Endothelial cell of umbilical vein (primary cell): ENCODE measurements around the gene ITSN2. TPM values are rescaled to one million over a fixed set of nuclear protein-coding genes. Genes with fewer than 3 reads are reported as not detected.

Experiments
- BruUV-seq: library from RNA; stranded (reverse); fragments of 400-500 nt; replicated peaks from 2 replicates; lab custom pipeline; 2021; lab: Mats Ljungman, UMichigan
- CTCF ChIA-PET: fragments of 300-600, 350-600 bp; sonication (Branson Sonifier 250); formaldehyde crosslinking; loops from one replicate; lab custom pipeline; 2021; ENCODE audit warnings: antibody characterized with exemption, inconsistent platforms; lab: Charles Lee
- POLR2A ChIA-PET: fragments of 300-600, 350-600 bp; sonication (Branson Sonifier 250); formaldehyde crosslinking; loops from one replicate; lab custom pipeline; 2021; ENCODE audit warnings: antibody characterized with exemption, inconsistent platforms; lab: Charles Lee
- DNase-seq: peaks from one replicate; pipeline ENCODE4 v3.0.0-alpha.2; 2011; ENCODE audit warnings: low read depth, low spot score
- FAIRE-seq: peaks from 2 replicates; lab custom pipeline; 2011; peaks lifted over from hg19 to GRCh38; lab: Jason Lieb, UNC
- H2AFZ ChIP-seq: 2 replicates; pipeline ENCODE4 v1.6.0; 2012; ENCODE audit warnings: low read depth, low read length, control low read depth, inconsistent platforms
- H3K27ac ChIP-seq: 2 replicates; pipeline ENCODE4 v1.5.1; 2011; ENCODE audit warnings: low read depth, mild to moderate bottlenecking, control low read depth, low read length, moderate library complexity; ENCODE audit not compliant: insufficient read depth
- H3K27me3 ChIP-seq, 2 experiments: 2 replicates each; pipeline versions ENCODE4 v1.6.0 to v1.6.1; 2011; ENCODE audit warnings: low read length in 2 of 2, mixed read lengths in 1 of 2; ENCODE audit not compliant: control insufficient read depth in 2 of 2, insufficient read depth in 2 of 2
- H3K36me3 ChIP-seq, 2 experiments: 2 replicates in 1 of 2; 3 replicates in 1 of 2; pipeline ENCODE4 v1.5.1; 2011; ENCODE audit warnings: low read length in 2 of 2, mild to moderate bottlenecking in 1 of 2, moderate library complexity in 1 of 2; ENCODE audit not compliant: control insufficient read depth in 2 of 2, insufficient read depth in 2 of 2; ENCODE audit errors: extremely low read depth in 1 of 2
- H3K4me1 ChIP-seq: 3 replicates; pipeline ENCODE4 v1.5.1; 2011; ENCODE audit warnings: mild to moderate bottlenecking, low read length; ENCODE audit not compliant: control insufficient read depth, insufficient read depth; ENCODE audit errors: extremely low read depth
- H3K4me2 ChIP-seq: 2 replicates; pipeline ENCODE4 v1.6.1; 2011; ENCODE audit warnings: low read length, control low read depth, mixed read lengths; ENCODE audit not compliant: insufficient read depth
- H3K4me3 ChIP-seq, 3 experiments: fragments of 200-600 bp in 1 of 3; sonication (generic), shearing (Covaris generic) in 1 of 3; replicated peaks in 1 of 3; 2 replicates each; pipeline ENCODE4 v1.5.1; 2011 to 2016; ENCODE audit warnings: control low read depth in 3 of 3, low read length in 3 of 3, mild to moderate bottlenecking in 2 of 3, inconsistent platforms in 1 of 3, low read depth in 1 of 3, moderate library complexity in 1 of 3; ENCODE audit not compliant: insufficient read depth in 1 of 3
- H3K79me2 ChIP-seq: 2 replicates; pipeline ENCODE4 v1.6.0; 2012; ENCODE audit warnings: low read length, inconsistent platforms; ENCODE audit not compliant: control insufficient read depth, insufficient read depth
- H3K9ac ChIP-seq: replicated peaks from 2 replicates; pipeline ENCODE3; 2011; ENCODE audit warnings: low read length, control low read depth; ENCODE audit not compliant: insufficient read depth; ENCODE audit errors: extremely low read depth
- H3K9me1 ChIP-seq: replicated peaks from 3 replicates; pipeline ENCODE4 v1.6.0; 2011; ENCODE audit warnings: mild to moderate bottlenecking, low read length; ENCODE audit not compliant: control insufficient read depth, insufficient read depth; ENCODE audit errors: extremely low read depth
- H3K9me3 ChIP-seq: replicated peaks from 2 replicates; pipeline ENCODE4 v1.5.1; 2012; ENCODE audit warnings: low read length, inconsistent platforms; ENCODE audit not compliant: control insufficient read depth, insufficient read depth
- H4K20me1 ChIP-seq: replicated peaks from 2 replicates; pipeline ENCODE3; 2011; ENCODE audit warnings: mild to moderate bottlenecking, low read length; ENCODE audit not compliant: control insufficient read depth, insufficient read depth; ENCODE audit errors: extremely low read depth
- EZH2 ChIP-seq: IDR thresholded peaks from 2 replicates; pipeline ENCODE4 v1.6.1; 2012; ENCODE audit warnings: borderline replicate concordance, low read depth, mild to moderate bottlenecking, moderate library complexity, low read length, inconsistent platforms; ENCODE audit not compliant: severe bottlenecking
- GATA2 ChIP-seq: IDR thresholded peaks from 2 replicates; pipeline ENCODE4 v1.7.0; 2011; ENCODE audit warnings: low read depth, mild to moderate bottlenecking, moderate library complexity, mixed read lengths, low read length; ENCODE audit not compliant: insufficient read length, insufficient read depth
- MYC ChIP-seq: IDR thresholded peaks from one replicate; pipeline ENCODE4 v1.6.1; 2011; ENCODE audit warnings: mild to moderate bottlenecking, low read depth, low read length
- POLR2AphosphoS5 ChIP-seq: IDR thresholded peaks from 2 replicates; pipeline ENCODE4 v1.6.1; 2012; ENCODE audit warnings: low read depth, mild to moderate bottlenecking, control low read depth, low read length, moderate library complexity; ENCODE audit not compliant: insufficient read depth
- dilution Hi-C: fragments of 300-500 bp; cut with MboI; formaldehyde crosslinking; loops from one replicate; pipeline ENCODE4 v1.15.0; 2019; ENCODE audit warnings: low sequenced_read_pairs; ENCODE audit not compliant: extremely low pct_ligation_motif_present
- intact Hi-C: fragments of 100-400 bp; cut with micrococcal nuclease; formaldehyde crosslinking; loops from one replicate; pipeline ENCODE4 v1.10.0; 2022
- polyA plus RNA-seq, 4 experiments: library from polyadenylated mRNA; depleted of rRNA in 3 of 4; stranded (reverse) in 3 of 4; unstranded in 1 of 4; fragments of >200 nt; gene quantifications; 2 replicates each; pipeline versions ENCODE4 v1.2.1 to v1.2.3, GENCODE V29; 2011 to 2012; ENCODE audit warnings: missing spikeins in 1 of 4
- total RNA-seq: library from RNA; stranded (reverse); gene quantifications from 2 replicates; pipeline ENCODE4 v1.2.3, GENCODE V29; 2021
- TF ChIP-seq, protein P1 (sequence below), 2 donors: IDR thresholded peaks; 1 replicate in 1 of 2; 2 replicates in 1 of 2; pipeline ENCODE4 v1.5.1; 2011; ENCODE audit warnings: low read length in 2 of 2, mild to moderate bottlenecking in 2 of 2, moderate library complexity in 2 of 2, control low read depth in 1 of 2, inconsistent platforms in 1 of 2, low read depth in 1 of 2; ENCODE audit not compliant: insufficient read depth in 1 of 2; ENCODE audit errors: extremely low read depth in 1 of 2

Gene ITSN2
- total and polyA plus RNA-seq, 2 donors (not counting 3 experiments of a cell fraction or from before 2014, with no cell fraction given), result 30.5 to 56.8 TPM

- no TSS peak for BruUV-seq
- Histone ChIP-seq H4K20me1 (no peaks in the 10 kb centered on the region), H3K4me2 (no peak overlapping the region), H3K9me3 (no peaks in the 10 kb centered on the region), H3K36me3 (no peaks in the 10 kb centered on the region), H3K4me3 (no peak overlapping the region), H3K79me2 (no peaks in the 10 kb centered on the region), H3K27me3 (no peaks in the 10 kb centered on the region), H3K27ac (no peak overlapping the region), H3K9ac (no peak overlapping the region), H2AFZ (no peak overlapping the region), H3K4me1 (no peaks in the 10 kb centered on the region), H3K9me1 (no peaks in the 10 kb centered on the region)
- FAIRE-seq (no peak), DNase-seq (peak; percentile 8)
- dilution Hi-C loops (no loop called here), intact Hi-C loops (no loop called here)
- ChIA-PET CTCF (no interaction called here), POLR2A (no interaction called here)
- TF ChIP-seq MYC, result no peak
Measured at GRCh38 chr2:24238158-24238557, 122.2 kb downstream of the ITSN2 start.

GRCh38 chr2:24237313-24237712, 123.0 kb downstream of the ITSN2 start:
- ChIA-PET CTCF (no interaction called here), POLR2A (no interaction called here)
- Histone ChIP-seq H3K9ac (no peak overlapping the region), H3K4me2 (no peak overlapping the region), H3K4me3 (no peak overlapping the region), H3K9me3 (no peaks in the 10 kb centered on the region), H3K79me2 (no peaks in the 10 kb centered on the region), H2AFZ (no peak overlapping the region), H4K20me1 (no peaks in the 10 kb centered on the region), H3K9me1 (no peaks in the 10 kb centered on the region), H3K4me1 (no peaks in the 10 kb centered on the region), H3K36me3 (no peaks in the 10 kb centered on the region), H3K27me3 (no peaks in the 10 kb centered on the region), H3K27ac (no peak overlapping the region)
- DNase-seq (no peak), FAIRE-seq (no peak)
- TF ChIP-seq GATA2, result no peak
- TF ChIP-seq, protein P1, sequence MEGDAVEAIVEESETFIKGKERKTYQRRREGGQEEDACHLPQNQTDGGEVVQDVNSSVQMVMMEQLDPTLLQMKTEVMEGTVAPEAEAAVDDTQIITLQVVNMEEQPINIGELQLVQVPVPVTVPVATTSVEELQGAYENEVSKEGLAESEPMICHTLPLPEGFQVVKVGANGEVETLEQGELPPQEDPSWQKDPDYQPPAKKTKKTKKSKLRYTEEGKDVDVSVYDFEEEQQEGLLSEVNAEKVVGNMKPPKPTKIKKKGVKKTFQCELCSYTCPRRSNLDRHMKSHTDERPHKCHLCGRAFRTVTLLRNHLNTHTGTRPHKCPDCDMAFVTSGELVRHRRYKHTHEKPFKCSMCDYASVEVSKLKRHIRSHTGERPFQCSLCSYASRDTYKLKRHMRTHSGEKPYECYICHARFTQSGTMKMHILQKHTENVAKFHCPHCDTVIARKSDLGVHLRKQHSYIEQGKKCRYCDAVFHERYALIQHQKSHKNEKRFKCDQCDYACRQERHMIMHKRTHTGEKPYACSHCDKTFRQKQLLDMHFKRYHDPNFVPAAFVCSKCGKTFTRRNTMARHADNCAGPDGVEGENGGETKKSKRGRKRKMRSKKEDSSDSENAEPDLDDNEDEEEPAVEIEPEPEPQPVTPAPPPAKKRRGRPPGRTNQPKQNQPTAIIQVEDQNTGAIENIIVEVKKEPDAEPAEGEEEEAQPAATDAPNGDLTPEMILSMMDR (IDR thresholded peaks at IDR 0.05; ENCODE audit: extremely low read depth in 1 of 2, insufficient read depth in 1 of 2, low read depth in 1 of 2, low read length in 2 of 2), result no peak
- TF ChIP-seq POLR2AphosphoS5, result no peak
- TF ChIP-seq EZH2, result no peak
- BruUV-seq, result no TSS peak
- dilution Hi-C loops, result no loop called here
- intact Hi-C loops, result no loop called here
